HG03432 (cell line): Measurements from ENCODE around the gene FOXB1.

ENCODE experiments used
- ATAC-seq: cut with Tn5 transposase; IDR thresholded peaks from one replicate; pipeline ENCODE4 v1.9.1; 2021; ENCODE audit warnings: mild to moderate bottlenecking, moderate library complexity; ENCODE audit not compliant: unreplicated experiment

The FOXB1 gene

GRCh38 chr15:60017538-60018520 lies 13.7 kb downstream of the FOXB1 start:
- no peak for ATAC-seq

- no peak for ATAC-seq
These were observed 16.6 kb downstream of the FOXB1 start for GRCh38 chr15:60020736-60021135.

- ATAC-seq, result no peak
These were observed 17.7 kb downstream of the FOXB1 start for GRCh38 chr15:60021589-60022378.

DNA sequence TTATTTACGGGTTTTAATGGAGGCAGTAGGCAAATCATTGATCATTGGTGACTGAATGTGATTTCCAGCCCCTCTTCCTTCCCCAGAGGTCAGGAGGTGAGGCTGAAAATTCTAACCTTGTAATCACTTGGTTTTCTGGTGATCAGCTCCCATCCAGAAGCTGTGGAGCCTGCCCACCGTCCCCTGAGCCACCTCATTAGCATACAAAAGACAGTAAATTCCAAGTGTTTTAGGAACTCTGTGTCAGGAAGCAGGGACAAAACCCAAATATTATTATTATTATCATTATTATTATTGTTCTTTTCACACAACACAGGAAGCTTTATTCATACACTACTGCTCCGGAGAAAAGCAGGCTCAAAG lies 18.2 kb downstream of the FOXB1 start:
- ATAC-seq, result no peak

DNA sequence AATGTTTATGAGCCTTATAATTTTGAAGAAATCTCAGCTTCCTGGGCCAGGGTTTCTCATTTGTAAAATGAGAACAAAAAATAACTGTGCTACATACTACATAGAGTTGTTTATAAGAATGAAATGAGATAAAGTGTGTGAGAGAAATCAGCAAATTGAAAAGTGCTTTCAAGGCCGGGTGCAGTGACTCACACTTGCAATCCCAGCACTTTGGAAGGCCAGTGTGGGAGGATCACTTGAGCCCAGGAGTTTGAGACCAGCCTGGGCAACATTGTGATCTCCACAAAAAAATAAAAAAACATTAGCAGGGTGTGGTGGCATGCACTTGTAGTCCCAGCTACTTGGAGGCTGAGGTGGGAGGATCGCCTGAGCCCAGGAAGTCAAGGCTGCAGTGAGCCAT lies 22.4 kb downstream of the FOXB1 start:
- no peak for ATAC-seq

DNA sequence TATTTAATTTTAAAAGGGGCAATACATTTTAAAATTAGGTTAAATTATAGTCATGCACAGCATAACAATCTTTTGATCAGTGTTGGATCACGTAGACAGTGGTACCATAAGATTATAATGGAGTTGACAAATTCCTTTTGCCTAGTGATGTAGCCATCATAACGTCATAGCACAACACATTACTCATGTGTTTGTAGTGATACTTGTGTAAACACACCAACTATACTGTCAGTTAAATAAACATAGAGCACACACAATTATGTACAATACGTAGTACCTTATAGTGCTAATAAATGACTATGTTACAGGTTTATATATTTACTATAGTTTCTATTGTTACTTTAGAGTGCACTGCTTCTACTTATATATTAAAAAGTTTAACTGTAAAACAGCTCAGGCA lies 31.2 kb downstream of the FOXB1 start:
- no peak for ATAC-seq

DNA sequence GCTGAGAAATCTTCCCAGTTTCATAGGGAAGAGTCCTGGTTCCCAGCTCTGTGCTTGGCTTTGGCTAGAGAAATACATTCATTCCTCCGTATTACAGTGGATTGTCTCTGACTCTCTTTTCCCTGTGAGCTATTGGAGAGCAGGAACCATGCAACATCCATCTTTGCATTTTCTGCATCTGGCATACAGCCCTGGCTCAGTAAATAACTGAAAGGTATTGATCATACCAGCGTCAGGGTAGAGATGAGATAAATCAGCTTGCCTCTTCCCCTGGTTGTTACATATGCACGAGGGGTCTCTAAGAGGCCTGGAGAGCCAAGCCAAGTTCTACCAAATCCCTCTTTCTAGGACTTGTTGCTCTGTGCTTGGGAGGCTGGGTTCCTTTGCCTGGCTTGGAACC lies 35.2 kb downstream of the FOXB1 start:
- no peak for ATAC-seq

- ATAC-seq, result no peak
These were observed 39.8 kb downstream of the FOXB1 start for GRCh38 chr15:60043744-60044435.

DNA sequence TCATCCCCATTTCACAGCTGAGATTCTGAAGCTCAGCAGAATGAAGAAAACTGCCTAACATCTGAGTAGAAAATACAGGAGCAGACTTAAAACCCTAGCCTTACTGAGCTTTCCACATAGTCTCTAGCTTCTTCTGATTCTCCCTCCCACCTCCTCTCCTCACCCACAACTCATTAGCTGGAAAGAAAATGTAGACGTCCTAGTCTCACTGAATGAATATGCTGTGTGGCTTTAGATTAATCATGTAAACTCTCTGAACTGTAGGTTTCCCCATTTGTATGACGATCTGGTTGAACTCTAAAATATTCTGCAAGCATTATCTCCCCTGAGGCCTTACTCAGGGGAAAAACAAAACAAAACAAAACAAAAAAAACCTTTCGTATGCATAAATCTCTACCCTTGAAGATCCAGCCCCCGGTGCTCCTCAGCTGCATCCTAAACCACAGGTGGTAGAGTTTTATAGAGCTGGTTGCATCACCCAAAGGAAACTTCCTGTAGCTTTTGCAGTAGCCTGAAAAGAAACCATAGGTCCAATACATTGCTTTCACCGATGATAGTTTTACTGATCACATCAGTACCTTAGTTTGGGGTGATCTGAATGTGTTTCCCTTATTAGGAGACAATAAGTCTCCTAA lies 40.6 kb downstream of the FOXB1 start:
- ATAC-seq, result no peak

DNA sequence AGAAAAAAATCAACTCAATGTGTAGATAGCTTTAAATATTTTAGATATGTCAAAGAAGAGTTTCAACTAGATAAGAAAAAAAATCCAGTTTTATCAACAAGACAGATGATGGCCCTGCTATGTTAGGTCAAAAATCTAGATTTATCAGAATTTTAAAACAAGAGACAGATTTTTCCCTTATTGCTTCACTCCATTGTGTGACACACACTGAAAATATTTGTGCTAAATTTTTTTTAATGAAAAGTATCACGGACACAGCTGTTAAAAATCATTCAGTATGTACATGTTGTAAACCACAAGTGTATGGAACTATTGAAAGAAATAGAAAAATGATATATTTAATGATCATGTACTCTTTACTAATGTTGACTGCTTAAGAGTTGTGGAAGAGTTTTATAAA lies 43.6 kb downstream of the FOXB1 start:
- no peak for ATAC-seq

GRCh38 chr15:60049948-60050347 lies 45.8 kb downstream of the FOXB1 start:
- no peak for ATAC-seq

DNA sequence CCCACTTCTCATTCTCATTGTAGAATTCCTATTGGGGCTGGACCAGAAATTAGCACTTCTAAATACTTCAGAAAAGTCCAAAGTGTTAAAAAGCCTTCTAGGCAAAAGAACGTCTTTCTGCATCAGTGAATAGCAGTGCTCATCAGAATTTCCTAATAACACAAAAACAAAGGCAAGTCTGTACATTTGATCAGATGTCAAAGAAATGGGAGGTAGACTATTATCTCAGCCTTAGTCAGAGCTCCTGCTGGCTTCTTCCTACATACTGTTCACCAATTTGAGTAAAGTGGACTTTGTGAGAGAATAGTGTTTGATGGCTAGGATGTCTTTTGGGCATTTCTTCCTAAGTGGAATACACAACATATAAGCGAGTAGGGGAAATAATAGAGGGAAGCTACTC lies 48.7 kb downstream of the FOXB1 start:
- no peak for ATAC-seq

GRCh38 chr15:60054472-60054871 lies 50.4 kb downstream of the FOXB1 start:
- no peak for ATAC-seq
